Liver (tissue), 9 donors: ENCODE measurements around the gene RALGAPB. TPM values are rescaled to one million over a fixed set of nuclear protein-coding genes. Genes with fewer than 3 reads are reported as not detected.

Experiments
- DNase-seq: peaks from one replicate; pipeline ENCODE4 v3.0.0-alpha.2; 2017; ENCODE audit warnings: low spot score
- H3K27ac ChIP-seq, 2 donors: one replicate each; pipeline ENCODE4 v1.7.0; 2013; ENCODE audit warnings: inconsistent platforms in 2 of 2, low read length in 2 of 2, control low read depth in 1 of 2, low read depth in 1 of 2, mild to moderate bottlenecking in 1 of 2
- H3K27me3 ChIP-seq, 4 donors: one replicate each; pipeline versions ENCODE4 v1.6.1 to v1.7.0; 2013; ENCODE audit warnings: low read length in 3 of 4, inconsistent platforms in 1 of 4, mild to moderate bottlenecking in 1 of 4, moderate library complexity in 1 of 4; ENCODE audit not compliant: control insufficient read depth in 4 of 4, insufficient read depth in 4 of 4
- H3K36me3 ChIP-seq, 4 donors: one replicate each; pipeline versions ENCODE4 v1.6.1 to v1.7.0; 2013; ENCODE audit warnings: low read length in 3 of 4, mild to moderate bottlenecking in 3 of 4, low read depth in 1 of 4, moderate library complexity in 1 of 4; ENCODE audit not compliant: control insufficient read depth in 4 of 4, insufficient read depth in 3 of 4
- H3K4me1 ChIP-seq, 4 donors: one replicate each; pipeline versions ENCODE4 v1.6.1 to v1.7.0; 2013; ENCODE audit warnings: low read length in 3 of 4, mild to moderate bottlenecking in 3 of 4, moderate library complexity in 1 of 4; ENCODE audit not compliant: control insufficient read depth in 4 of 4, insufficient read depth in 4 of 4
- H3K4me3 ChIP-seq, 3 donors: one replicate each; pipeline versions ENCODE4 v1.6.1 to v1.7.0; 2013; ENCODE audit warnings: low read length in 3 of 3, control low read depth in 1 of 3, low read depth in 1 of 3, mild to moderate bottlenecking in 1 of 3
- H3K9ac ChIP-seq, 2 donors: one replicate each; pipeline ENCODE4 v1.7.0; 2013; ENCODE audit warnings: low read length in 2 of 2, mild to moderate bottlenecking in 2 of 2, moderate library complexity in 2 of 2, control low read depth in 1 of 2, low read depth in 1 of 2
- H3K9me3 ChIP-seq, 4 donors: one replicate each; pipeline versions ENCODE4 v1.6.1 to v1.7.0; 2013; ENCODE audit warnings: low read length in 3 of 4; ENCODE audit not compliant: control insufficient read depth in 4 of 4
- ATF3 ChIP-seq: IDR thresholded peaks from 2 replicates; pipeline ENCODE4 v1.6.1; 2016; ENCODE audit warnings: antibody characterized with exemption
- CTCF ChIP-seq: fragments of 150-350 bp; IDR thresholded peaks from 2 replicates; pipeline ENCODE4 v1.5.1; 2017; ENCODE audit warnings: improper control_type of control experiment, low read depth, low read length; ENCODE audit not compliant: missing input control
- EGR1 ChIP-seq, 2 donors: IDR thresholded peaks; 2 replicates each; pipeline ENCODE4 v1.6.1; 2016 to 2018; ENCODE audit warnings: antibody characterized with exemption in 2 of 2, low read depth in 2 of 2
- FOXA1 ChIP-seq: IDR thresholded peaks from 2 replicates; pipeline ENCODE4 v1.6.1; 2016; ENCODE audit warnings: antibody characterized with exemption
- FOXA2 ChIP-seq: IDR thresholded peaks from 2 replicates; pipeline ENCODE4 v1.6.1; 2016; ENCODE audit warnings: antibody characterized with exemption
- GABPA ChIP-seq, 2 donors: IDR thresholded peaks in 1 of 2; conservative IDR thresholded peaks in 1 of 2; 2 replicates each; pipeline ENCODE4 v1.6.1; 2016; ENCODE audit warnings: antibody characterized with exemption in 2 of 2, mild to moderate bottlenecking in 1 of 2, moderate library complexity in 1 of 2
- HNF4A ChIP-seq, 2 donors: conservative IDR thresholded peaks; 2 replicates each; pipeline ENCODE4 v1.6.1; 2016; ENCODE audit warnings: antibody characterized with exemption in 2 of 2, mild to moderate bottlenecking in 2 of 2
- JUND ChIP-seq, 2 donors: IDR thresholded peaks; 2 replicates each; pipeline ENCODE4 v1.6.1; 2016; ENCODE audit warnings: antibody characterized with exemption in 2 of 2
- MAX ChIP-seq: IDR thresholded peaks from 2 replicates; pipeline ENCODE4 v1.6.1; 2016; ENCODE audit warnings: antibody characterized with exemption
- NR2F2 ChIP-seq: IDR thresholded peaks from 2 replicates; pipeline ENCODE4 v1.6.1; 2016; ENCODE audit warnings: antibody characterized with exemption
- REST ChIP-seq: IDR thresholded peaks from 2 replicates; pipeline ENCODE4 v1.6.1; 2016; ENCODE audit warnings: antibody characterized with exemption, mild to moderate bottlenecking
- SP1 ChIP-seq: IDR thresholded peaks from 2 replicates; pipeline ENCODE4 v1.6.1; 2018; ENCODE audit warnings: antibody characterized with exemption, mild to moderate bottlenecking
- TAF1 ChIP-seq: conservative IDR thresholded peaks from 2 replicates; pipeline ENCODE4 v1.6.1; 2016; ENCODE audit warnings: antibody characterized with exemption, mild to moderate bottlenecking
- ZBTB33 ChIP-seq: IDR thresholded peaks from 2 replicates; pipeline ENCODE4 v1.6.1; 2016; ENCODE audit warnings: antibody characterized with exemption
- WGBS: extraction: QIAGEN DNeasy Blood & Tissue Kit; methylation state at CpG from one replicate; pipeline ENCODE4 v1.1.7; 2013; 5-methylcytosine and 5-hydroxymethylcytosine counted together
- polyA plus RNA-seq, 2 donors: library from polyadenylated mRNA; stranded (reverse) in 1 of 2; unstranded in 1 of 2; fragments of 200-250 nt in 1 of 2; fragments of >200 nt in 1 of 2; fragmentation: Nextera tagmentation in 1 of 2; extraction: Ambion mirVana in 1 of 2; gene quantifications; one replicate each; pipeline versions ENCODE4 v1.2.1 to v1.2.3, GENCODE V29; 2013 to 2015
- total RNA-seq, 2 donors: library from RNA; depleted of rRNA; stranded (reverse); fragments of >200 nt; gene quantifications; one replicate each; pipeline ENCODE4 v1.2.3, GENCODE V29; 2014
- donor health status: healthy.
- donor health status: healthy.
- donor health status: healthy.
- donor health status: healthy.
- donor health status: healthy.

The RALGAPB gene
- total and polyA plus RNA-seq, 4 donors: 4.3 to 19.7 (median 9.5) TPM

GRCh38 chr20:38523697-38524096 is 51.1 kb downstream of the RALGAPB start:
- TF ChIP-seq GABPA (IDR thresholded peaks at IDR 0.05 in 1 of 2, conservative IDR thresholded peaks at IDR 0.05 in 1 of 2): no peak
- TF ChIP-seq FOXA1: no peak
- no peak for TF ChIP-seq JUND (IDR thresholded peaks at IDR 0.05)
- TF ChIP-seq SP1: no peak
- no peak for TF ChIP-seq MAX
- H3K4me1 ChIP-seq: no peaks in the 10 kb centered on the region
- H3K36me3 ChIP-seq: peaks cover 0 to 32% (median 20%) of the 10 kb centered on the region in 4 donors
- no peak overlapping the region for H3K27ac ChIP-seq
- no peak for DNase-seq
- 99% methylated on average over 1 of the region's 1 CpG for WGBS
- H3K4me3 ChIP-seq: no peak overlapping the region
- H3K27me3 ChIP-seq: no peaks in the 10 kb centered on the region
- no peaks in the 10 kb centered on the region for H3K9me3 ChIP-seq
- H3K9ac ChIP-seq: no peak overlapping the region

- Histone ChIP-seq H3K36me3 (peaks cover 1 to 36% (median 25%) of the 10 kb centered on the region in 4 donors), H3K27ac (no peak overlapping the region), H3K27me3 (no peaks in the 10 kb centered on the region), H3K4me1 (peaks cover 0 to 4% (median 2%) of the 10 kb centered on the region in 4 donors), H3K9me3 (no peaks in the 10 kb centered on the region), H3K4me3 (no peak overlapping the region), H3K9ac (no peak overlapping the region)
- no peak for DNase-seq
- 97% methylated on average over 3 of the region's 3 CpGs for WGBS
- TF ChIP-seq ATF3: no peak
- TF ChIP-seq HNF4A (conservative IDR thresholded peaks at IDR 0.05): no peak
- TF ChIP-seq ZBTB33: no peak
- no peak for TF ChIP-seq REST
- TF ChIP-seq CTCF: no peak
- TF ChIP-seq FOXA2: no peak
- no peak for TF ChIP-seq SP1
- TF ChIP-seq TAF1: no peak
- no peak for TF ChIP-seq NR2F2
- no peak for TF ChIP-seq EGR1 (IDR thresholded peaks at IDR 0.05; ENCODE audit: low read depth in 2 of 2)
- no peak for TF ChIP-seq FOXA1
Measured at GRCh38 chr20:38528167-38528566, 55.5 kb downstream of the RALGAPB start.
